ENCODE results near the gene FOXF1.

The FOXF1 gene

DNA sequence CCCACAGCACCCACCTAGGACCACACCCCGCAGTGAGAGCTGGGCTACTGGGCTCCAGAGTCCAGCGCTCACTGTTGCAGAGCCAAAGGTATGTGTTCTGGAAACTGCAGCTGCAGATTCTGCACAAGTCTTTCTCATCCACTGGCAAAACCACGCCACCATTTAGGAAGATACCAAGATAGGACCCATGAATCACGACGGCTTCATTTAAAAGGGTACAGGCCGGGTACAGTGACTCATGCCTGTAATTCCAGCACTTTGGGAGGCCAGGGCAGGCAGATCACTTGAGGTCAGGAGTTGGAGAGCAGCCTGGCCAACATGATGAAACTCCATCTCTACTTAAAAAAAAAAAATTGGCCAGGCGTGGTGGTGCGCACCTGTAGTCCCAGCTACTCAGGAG lies 18.8 kb downstream of the FOXF1 start:
- H3K36me3 ChIP-seq (ENCODE audit: control insufficient read depth, insufficient read depth, low read length): no peaks in the 10 kb centered on the region
- H3K27ac ChIP-seq (ENCODE audit: low read depth, low read length, severe bottlenecking): no peak overlapping the region
- no peak overlapping the region for H3K4me3 ChIP-seq (ENCODE audit: extremely low read depth, insufficient read depth, low read length, poor library complexity, severe bottlenecking)
- WGBS, 2 experiments (ENCODE audit: insufficient coverage in 2 of 2): 94 to 98% methylated on average over 7 of the region's 8 CpGs
- H3K4me1 ChIP-seq (ENCODE audit: control insufficient read depth, insufficient read depth, low read length, poor library complexity, severe bottlenecking): no peaks in the 10 kb centered on the region
- no peaks in the 10 kb centered on the region for H3K9me3 ChIP-seq (ENCODE audit: control insufficient read depth, low read length)

DNA sequence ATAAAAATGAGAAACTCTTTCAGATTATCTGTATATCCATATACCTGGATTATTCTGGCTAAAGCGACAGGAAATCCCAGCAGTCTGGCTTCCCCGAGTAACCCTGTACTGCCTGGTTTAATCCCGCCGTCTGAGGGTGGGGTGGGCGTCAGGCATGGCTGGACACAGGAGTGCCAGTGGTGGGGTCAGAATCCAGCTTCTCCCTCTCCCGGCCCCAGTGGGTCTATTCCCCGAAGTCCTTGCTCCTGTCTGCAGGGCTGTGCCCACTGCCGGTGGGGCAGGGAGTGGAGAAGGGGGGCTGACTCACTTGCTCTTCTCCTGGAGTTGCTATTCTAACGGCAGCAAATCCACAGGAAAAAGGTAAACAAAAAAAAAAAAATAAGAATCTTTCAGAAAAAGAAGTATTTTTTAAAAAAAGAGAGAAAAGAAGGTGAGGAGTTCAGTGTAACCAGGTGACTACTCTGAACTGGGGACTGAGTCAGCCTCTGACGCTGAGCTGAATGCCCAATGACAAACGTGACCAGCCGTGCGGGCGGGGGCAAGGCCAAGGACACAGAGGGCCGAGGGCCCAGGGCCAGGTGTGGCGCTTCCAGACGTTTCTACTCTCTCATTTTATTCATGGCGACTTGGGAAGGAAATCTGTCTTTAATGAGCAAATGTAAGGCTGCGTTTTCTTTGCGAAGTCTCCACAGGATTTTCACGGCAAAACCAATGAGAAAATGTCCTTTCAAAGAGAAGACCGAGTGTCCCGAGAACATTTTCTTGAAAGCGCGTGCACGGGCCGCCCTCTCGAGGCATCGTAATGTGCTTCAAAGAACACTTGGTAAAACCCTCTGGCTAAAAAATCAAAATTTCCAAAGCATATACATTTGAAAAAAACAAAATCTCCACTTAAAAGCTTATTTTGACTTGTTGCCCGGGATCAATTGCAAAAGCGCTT lies 20.2 kb downstream of the FOXF1 start:
- Histone ChIP-seq H3K27ac (ENCODE audit: low read depth, low read length, severe bottlenecking) (no peak overlapping the region), H3K36me3 (ENCODE audit: control insufficient read depth, insufficient read depth, low read length) (peaks cover 4% of the 10 kb centered on the region), H3K4me1 (ENCODE audit: control insufficient read depth, insufficient read depth, low read length, poor library complexity, severe bottlenecking) (no peaks in the 10 kb centered on the region), H3K9me3 (ENCODE audit: control insufficient read depth, low read length) (no peaks in the 10 kb centered on the region), H3K4me3 (ENCODE audit: extremely low read depth, insufficient read depth, low read length, poor library complexity, severe bottlenecking) (no peak overlapping the region)
- 95 to 97% methylated on average over 21 to 23 of the region's 31 CpGs for WGBS, 2 experiments (ENCODE audit: insufficient coverage in 2 of 2)

DNA sequence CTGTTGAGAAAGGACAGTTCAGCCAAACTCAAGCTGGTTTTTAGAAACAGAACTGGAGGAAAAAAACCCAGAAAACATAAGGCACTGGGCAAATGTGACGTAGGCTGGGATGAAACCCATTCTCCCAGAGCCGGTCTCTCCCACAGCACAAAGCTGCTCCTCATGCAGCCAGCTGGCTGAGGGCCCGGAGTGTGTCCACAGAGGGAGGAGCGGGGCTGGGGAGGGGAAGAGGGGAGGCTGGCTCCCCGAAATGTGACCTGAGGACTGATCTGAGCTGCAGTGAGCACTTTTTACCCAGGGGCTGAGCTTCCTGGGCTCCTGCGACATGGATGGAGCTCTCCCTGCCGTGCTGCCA lies 20.8 kb downstream of the FOXF1 start:
- Histone ChIP-seq H3K4me3 (ENCODE audit: extremely low read depth, insufficient read depth, low read length, poor library complexity, severe bottlenecking) (no peak overlapping the region), H3K36me3 (ENCODE audit: control insufficient read depth, insufficient read depth, low read length) (peaks cover 4% of the 10 kb centered on the region), H3K4me1 (ENCODE audit: control insufficient read depth, insufficient read depth, low read length, poor library complexity, severe bottlenecking) (no peaks in the 10 kb centered on the region), H3K9me3 (ENCODE audit: control insufficient read depth, low read length) (no peaks in the 10 kb centered on the region), H3K27ac (ENCODE audit: low read depth, low read length, severe bottlenecking) (no peak overlapping the region)
- 93 to 95% methylated on average over 5 to 6 of the region's 7 CpGs for WGBS, 2 experiments (ENCODE audit: insufficient coverage in 2 of 2)

DNA sequence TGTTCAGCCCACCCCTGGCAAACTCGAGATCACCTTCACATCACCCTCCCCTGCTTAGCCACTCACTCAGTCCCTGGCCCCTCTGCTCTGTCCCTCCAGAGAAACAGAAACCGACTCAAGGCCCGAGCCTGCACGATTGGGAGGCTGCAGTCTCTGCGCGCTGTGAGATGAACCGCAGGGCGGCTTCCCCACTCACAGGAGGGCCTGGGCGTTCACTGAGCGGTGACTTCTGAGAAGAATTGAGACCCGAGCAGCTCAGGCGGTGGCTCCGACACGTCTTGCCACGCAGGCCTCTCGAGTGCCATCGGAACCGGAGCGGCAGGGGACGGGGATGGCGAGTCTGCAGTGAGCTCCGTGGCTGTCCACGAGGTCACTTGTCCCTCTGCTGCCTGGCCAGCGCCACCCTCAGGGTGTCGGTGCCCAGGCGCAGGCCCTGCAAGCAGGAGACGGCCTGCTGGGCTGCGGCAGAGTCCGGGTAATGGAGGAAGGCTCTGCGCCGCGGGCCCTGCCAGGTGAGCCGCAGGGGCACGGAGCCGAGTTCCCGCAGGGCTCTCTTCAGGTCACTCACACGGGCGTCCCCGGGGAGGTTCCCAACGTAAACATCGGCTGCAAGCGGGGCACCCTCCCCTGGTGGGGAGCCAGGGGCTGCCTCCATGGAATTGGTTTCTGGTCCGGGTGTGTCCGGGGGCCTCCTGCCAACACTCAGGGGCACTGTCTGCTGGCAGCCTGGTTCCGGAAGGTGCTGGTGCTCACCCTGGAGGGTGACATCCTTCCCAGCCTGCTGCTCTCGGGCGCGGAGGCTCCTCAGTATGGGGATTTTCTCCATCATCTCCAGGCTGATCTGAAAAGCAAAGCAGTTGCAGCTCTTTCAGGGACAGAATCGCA lies 21.6 kb downstream of the FOXF1 start:
- Histone ChIP-seq H3K4me3 (ENCODE audit: extremely low read depth, insufficient read depth, low read length, poor library complexity, severe bottlenecking) (no peak overlapping the region), H3K4me1 (ENCODE audit: control insufficient read depth, insufficient read depth, low read length, poor library complexity, severe bottlenecking) (no peaks in the 10 kb centered on the region), H3K27ac (ENCODE audit: low read depth, low read length, severe bottlenecking) (no peak overlapping the region), H3K9me3 (ENCODE audit: control insufficient read depth, low read length) (no peaks in the 10 kb centered on the region), H3K36me3 (ENCODE audit: control insufficient read depth, insufficient read depth, low read length) (peaks cover 4% of the 10 kb centered on the region)
- WGBS, 2 experiments (ENCODE audit: insufficient coverage in 2 of 2): 92 to 93% methylated on average over 47 of the region's 49 CpGs

DNA sequence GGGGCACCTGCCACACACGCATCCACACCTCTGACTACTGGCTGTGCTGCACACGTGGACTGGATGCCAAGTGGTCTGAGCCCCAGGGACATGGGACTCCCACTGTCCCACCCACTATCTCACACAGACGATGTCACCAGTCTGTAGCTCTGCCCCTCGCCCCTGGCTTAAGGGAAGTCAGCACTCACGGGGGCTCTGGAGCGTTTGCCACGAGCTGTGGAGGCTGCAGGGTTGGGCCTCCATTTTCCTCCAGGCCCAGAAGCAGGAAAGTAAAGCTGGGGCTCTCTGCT lies 22.1 kb downstream of the FOXF1 start:
- H3K9me3 ChIP-seq (ENCODE audit: control insufficient read depth, low read length): no peaks in the 10 kb centered on the region
- no peak overlapping the region for H3K27ac ChIP-seq (ENCODE audit: low read depth, low read length, severe bottlenecking)
- H3K36me3 ChIP-seq (ENCODE audit: control insufficient read depth, insufficient read depth, low read length): peaks cover 8% of the 10 kb centered on the region
- WGBS, 2 experiments (ENCODE audit: insufficient coverage in 2 of 2): 97 to 98% methylated on average over 7 of the region's 7 CpGs
- no peak overlapping the region for H3K4me3 ChIP-seq (ENCODE audit: extremely low read depth, insufficient read depth, low read length, poor library complexity, severe bottlenecking)
- H3K4me1 ChIP-seq (ENCODE audit: control insufficient read depth, insufficient read depth, low read length, poor library complexity, severe bottlenecking): no peaks in the 10 kb centered on the region

DNA sequence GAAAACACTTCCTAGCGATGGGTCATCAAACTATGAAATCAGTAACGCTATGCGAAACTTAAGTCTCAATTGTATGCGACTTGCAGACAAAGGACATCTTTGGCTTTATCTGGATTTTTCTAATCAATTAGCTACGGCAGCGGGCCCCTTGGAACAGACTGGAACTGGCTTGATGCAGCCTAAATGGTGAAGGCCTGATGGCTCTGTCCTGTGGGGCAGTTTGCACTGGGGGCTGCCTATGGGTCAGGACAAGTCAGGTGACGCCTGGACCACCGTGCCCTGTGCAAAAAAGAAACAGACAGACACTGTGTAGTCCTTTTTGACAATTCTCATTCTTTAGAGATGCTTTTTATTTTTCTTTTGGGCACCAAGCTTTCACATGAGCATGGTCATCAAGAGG lies 22.7 kb downstream of the FOXF1 start:
- H3K36me3 ChIP-seq (ENCODE audit: control insufficient read depth, insufficient read depth, low read length): peaks cover 14% of the 10 kb centered on the region
- H3K9me3 ChIP-seq (ENCODE audit: control insufficient read depth, low read length): no peaks in the 10 kb centered on the region
- WGBS, 2 experiments (ENCODE audit: insufficient coverage in 2 of 2): 92 to 96% methylated on average over 8 of the region's 8 CpGs
- no peaks in the 10 kb centered on the region for H3K4me1 ChIP-seq (ENCODE audit: control insufficient read depth, insufficient read depth, low read length, poor library complexity, severe bottlenecking)
- H3K27ac ChIP-seq (ENCODE audit: low read depth, low read length, severe bottlenecking): no peak overlapping the region
- no peak overlapping the region for H3K4me3 ChIP-seq (ENCODE audit: extremely low read depth, insufficient read depth, low read length, poor library complexity, severe bottlenecking)

DNA sequence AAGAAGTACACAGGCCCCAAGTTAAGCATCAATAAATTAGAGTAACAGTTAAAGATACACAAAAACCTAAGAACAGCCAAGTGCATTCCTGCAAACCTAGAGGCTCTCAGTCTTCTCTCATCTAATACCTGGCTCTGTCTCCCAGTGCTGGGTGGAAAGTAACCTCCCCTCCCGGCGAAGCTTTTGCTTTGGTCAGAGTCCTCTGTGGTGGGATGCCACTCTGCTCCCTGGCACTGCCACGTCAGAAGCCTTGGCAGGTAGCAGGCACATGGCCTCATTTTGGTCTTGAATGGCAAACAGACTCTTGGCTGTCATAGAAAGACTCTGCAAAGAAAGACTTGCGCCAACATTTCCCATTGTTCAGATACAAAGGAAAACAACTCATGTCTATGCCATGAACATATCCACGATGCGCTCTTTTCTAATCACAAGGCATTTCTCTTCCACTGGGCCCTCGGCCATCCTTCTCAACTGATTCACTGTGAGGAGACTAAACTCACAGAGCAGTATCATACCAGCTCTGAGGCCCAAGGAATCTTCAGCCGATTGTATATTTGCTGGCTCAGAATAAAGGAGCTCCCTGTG lies 23.5 kb downstream of the FOXF1 start:
- Histone ChIP-seq H3K9me3 (ENCODE audit: control insufficient read depth, low read length) (no peaks in the 10 kb centered on the region), H3K4me1 (ENCODE audit: control insufficient read depth, insufficient read depth, low read length, poor library complexity, severe bottlenecking) (no peaks in the 10 kb centered on the region), H3K27ac (ENCODE audit: low read depth, low read length, severe bottlenecking) (no peak overlapping the region), H3K4me3 (ENCODE audit: extremely low read depth, insufficient read depth, low read length, poor library complexity, severe bottlenecking) (no peak overlapping the region), H3K36me3 (ENCODE audit: control insufficient read depth, insufficient read depth, low read length) (peaks cover 22% of the 10 kb centered on the region)
- 89 to 96% methylated on average over 7 of the region's 8 CpGs for WGBS, 2 experiments (ENCODE audit: insufficient coverage in 2 of 2)

DNA sequence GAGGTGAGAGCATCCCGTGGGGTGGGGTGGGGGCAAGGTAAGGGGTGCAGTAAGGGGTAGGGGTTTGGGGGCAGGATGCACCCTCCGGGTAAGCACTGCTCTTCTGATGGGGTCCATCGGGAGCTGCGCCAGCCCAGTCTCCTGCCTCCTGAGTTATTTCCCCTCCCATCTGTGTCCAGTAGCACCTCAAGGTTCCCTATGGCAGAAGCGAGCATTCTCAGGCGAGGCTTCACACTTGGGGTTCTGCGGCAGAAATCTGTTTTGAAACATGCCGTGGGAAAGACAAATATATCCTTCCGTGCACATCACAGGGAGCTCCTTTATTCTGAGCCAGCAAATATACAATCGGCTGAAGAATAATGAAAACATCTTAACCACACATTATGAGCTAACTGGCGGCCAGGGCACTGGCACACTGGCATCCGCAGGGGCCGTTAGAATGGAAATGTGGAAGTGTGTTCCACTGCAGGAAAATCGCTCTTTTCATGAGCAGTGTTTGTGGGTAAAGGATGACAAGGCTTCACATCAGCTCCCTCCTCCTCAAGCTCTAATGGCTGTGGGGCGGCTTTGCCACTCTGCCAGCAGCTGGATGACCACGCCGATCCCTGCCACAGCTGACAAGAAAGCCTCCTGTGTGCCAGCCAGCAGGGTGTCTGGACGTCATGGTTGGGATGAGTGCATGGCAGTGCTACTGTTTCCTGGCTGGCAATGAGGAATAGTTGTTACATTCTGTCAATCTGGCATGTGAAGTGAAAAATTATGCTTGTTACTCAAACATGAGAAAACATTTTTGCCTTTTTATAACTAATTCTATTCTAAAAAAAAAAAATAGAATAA lies 24.7 kb downstream of the FOXF1 start:
- Histone ChIP-seq H3K4me1 (ENCODE audit: control insufficient read depth, insufficient read depth, low read length, poor library complexity, severe bottlenecking) (no peaks in the 10 kb centered on the region), H3K4me3 (ENCODE audit: extremely low read depth, insufficient read depth, low read length, poor library complexity, severe bottlenecking) (no peak overlapping the region), H3K36me3 (ENCODE audit: control insufficient read depth, insufficient read depth, low read length) (peaks cover 33% of the 10 kb centered on the region), H3K27ac (ENCODE audit: low read depth, low read length, severe bottlenecking) (no peak overlapping the region), H3K9me3 (ENCODE audit: control insufficient read depth, low read length) (no peaks in the 10 kb centered on the region)
- WGBS, 2 experiments (ENCODE audit: insufficient coverage in 2 of 2): 89 to 92% methylated on average over 10 of the region's 18 CpGs

DNA sequence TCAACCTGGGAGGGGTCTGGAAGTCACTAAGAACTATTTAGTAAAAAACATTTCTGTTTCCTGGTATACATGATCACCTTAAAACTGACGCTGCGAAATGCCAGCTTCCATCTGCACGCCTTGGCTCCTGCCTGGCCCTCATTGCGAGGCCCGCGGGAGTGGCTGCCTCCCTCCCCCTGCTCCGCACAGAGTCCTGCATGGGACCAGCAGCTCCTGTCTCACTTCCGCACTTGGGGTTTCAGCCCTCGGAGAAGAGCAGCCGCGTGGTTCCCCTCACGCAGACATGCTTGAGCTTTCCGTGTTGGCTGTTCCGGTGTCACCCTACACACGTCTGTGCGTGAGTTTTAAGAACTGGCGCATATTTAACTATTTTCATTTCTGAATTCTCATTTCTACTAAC lies 26.3 kb downstream of the FOXF1 start:
- Histone ChIP-seq H3K36me3 (ENCODE audit: control insufficient read depth, insufficient read depth, low read length) (peaks cover 50% of the 10 kb centered on the region), H3K9me3 (ENCODE audit: control insufficient read depth, low read length) (no peaks in the 10 kb centered on the region), H3K4me1 (ENCODE audit: control insufficient read depth, insufficient read depth, low read length, poor library complexity, severe bottlenecking) (no peaks in the 10 kb centered on the region), H3K4me3 (ENCODE audit: extremely low read depth, insufficient read depth, low read length, poor library complexity, severe bottlenecking) (no peak overlapping the region), H3K27ac (ENCODE audit: low read depth, low read length, severe bottlenecking) (no peak overlapping the region)
- 89 to 97% methylated on average over 16 to 17 of the region's 17 CpGs for WGBS, 2 experiments (ENCODE audit: insufficient coverage in 2 of 2)

DNA sequence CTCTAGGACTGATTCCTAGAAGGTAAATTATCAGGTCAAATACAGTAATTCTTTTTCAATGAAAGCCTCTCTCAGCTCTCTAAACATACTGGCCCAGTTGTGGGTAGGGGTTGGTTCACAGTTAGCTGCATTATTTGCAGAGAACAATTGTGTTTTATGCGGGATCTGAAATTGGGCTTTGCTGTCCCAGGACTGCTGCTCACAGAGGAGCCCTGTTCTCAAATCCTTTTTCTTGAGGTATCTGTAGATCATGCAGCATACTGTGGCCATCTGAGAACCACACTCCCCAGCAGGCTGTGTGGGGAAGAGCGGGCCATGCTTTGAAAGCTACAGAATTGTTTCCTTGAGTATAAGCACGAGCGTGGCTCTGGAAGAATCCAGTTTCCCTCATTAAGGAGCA lies 27.2 kb downstream of the FOXF1 start:
- Histone ChIP-seq H3K9me3 (ENCODE audit: control insufficient read depth, low read length) (no peaks in the 10 kb centered on the region), H3K4me1 (ENCODE audit: control insufficient read depth, insufficient read depth, low read length, poor library complexity, severe bottlenecking) (no peaks in the 10 kb centered on the region), H3K36me3 (ENCODE audit: control insufficient read depth, insufficient read depth, low read length) (peaks cover 58% of the 10 kb centered on the region), H3K4me3 (ENCODE audit: extremely low read depth, insufficient read depth, low read length, poor library complexity, severe bottlenecking) (no peak overlapping the region), H3K27ac (ENCODE audit: low read depth, low read length, severe bottlenecking) (no peak overlapping the region)
- 92% methylated on average over 4 of the region's 4 CpGs for WGBS, 2 experiments (ENCODE audit: insufficient coverage in 2 of 2)
